Endometrial microvascular endothelial cells (primary cell): Measurements from ENCODE around the gene RAB11FIP5. TPM values are rescaled to one million over a fixed set of nuclear protein-coding genes. Genes with fewer than 3 reads are reported as not detected.
"Not testable (repeated sequence)": the region's sequence is repeated elsewhere in the genome, so short reads cannot be mapped to it uniquely, and the experiment has no call there.

Experiments
- in situ Hi-C: cut with HindIII; loops from 2 replicates; pipeline ENCODE4 v1.10.0; 2017; ENCODE audit warnings: low sequenced_read_pairs, low pct_unique_long_range_greater_than_20kb; ENCODE audit errors: inconsistent ontology term
- total RNA-seq: library from RNA; depleted of rRNA; stranded (reverse); fragments of >200 nt; gene quantifications from one replicate; pipeline ENCODE4 v1.2.3, GENCODE V29; 2015; ENCODE audit errors: inconsistent ontology term

RAB11FIP5 gene
- total RNA-seq, 1 donor from 2014 or later = 77.5 TPM

DNA sequence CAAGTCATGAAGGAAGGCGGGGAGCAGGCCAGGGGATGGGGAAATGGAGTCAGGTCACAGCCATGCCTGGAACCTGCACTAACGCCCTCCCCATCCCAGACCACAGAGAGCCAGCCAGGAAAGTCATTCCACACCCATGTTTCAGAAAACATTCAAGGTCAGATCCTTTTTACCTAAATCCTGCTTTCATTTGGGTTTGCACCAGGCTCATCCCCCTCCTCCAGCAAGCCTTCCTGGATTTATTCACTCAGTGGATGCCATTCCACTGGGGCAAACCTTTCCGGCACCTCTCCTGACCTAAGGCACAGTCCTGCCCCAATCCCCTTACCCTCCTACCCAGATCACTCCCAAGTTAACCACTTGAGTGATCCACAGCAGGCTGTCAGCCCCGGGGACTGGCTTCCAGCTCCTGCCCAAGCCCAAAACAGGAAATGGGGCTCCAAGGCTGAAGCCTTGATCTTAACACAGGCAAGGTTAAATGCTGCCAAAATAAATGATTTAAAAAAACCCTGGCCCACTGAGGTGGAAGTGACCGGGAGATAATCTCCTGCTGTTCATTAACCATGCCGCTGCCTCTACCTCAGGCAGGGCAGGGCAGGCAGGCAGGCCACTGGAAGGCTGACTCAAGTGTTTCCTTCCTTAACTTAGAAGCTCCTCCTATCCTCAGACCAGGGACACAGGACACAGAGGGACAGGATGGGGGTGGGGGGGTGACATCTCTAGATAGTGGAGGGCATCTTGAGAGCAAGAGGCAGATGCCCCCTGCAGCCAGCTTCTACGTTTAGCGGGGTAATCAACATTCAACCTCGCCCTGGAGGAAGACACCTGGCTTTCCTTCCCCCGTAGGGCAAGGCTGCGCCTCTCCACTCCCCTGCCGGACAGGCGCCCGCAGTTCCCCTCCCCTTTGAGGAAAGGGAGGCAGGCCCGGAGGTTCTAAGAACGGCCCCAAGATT lies 1.4 kb downstream of the RAB11FIP5 start:
- in situ Hi-C loops = no loop called here

DNA sequence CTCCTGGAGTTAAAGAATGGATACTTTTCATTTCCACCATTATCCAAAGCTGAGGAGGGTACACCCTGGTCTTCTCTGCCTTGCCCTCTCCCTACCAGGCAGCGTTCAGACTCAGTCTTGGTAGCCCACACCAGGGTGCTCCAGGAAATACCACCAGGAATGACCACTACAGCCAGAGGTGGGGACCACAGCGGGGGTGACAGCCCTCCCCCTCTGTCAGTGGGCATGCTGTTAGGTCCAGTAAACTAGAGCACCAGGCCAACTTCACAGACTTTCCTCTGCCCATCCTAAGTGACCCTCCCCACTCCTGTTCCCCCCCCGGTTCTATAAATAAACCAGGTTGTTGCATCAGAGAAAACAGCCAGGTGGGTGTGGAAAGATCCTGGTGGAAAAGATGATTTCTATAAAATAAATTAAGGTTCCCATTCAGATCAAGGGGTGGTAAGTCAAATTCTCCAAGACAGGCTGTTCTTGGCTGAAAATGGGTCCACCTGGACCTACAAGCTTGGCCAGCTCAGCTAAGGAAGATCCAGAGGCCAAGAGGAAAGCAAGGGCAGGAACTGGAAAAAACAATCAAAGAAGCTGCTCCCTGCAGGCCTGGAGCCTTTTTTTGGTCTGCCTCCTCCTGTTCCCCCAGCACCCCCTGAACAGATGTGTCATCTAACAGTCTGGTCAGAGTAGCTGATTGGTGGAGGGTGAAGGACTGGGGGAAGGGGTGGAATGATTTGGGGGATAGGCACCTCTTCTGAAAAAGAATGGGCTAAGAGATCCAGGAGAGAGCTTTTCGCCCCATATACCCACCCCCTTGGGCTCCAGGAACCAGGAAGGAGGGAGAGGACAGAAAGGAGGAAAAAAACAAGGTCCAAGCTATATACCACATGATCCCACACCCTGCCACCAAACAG lies 2.3 kb downstream of the RAB11FIP5 start:
- in situ Hi-C loops = no loop called here

DNA sequence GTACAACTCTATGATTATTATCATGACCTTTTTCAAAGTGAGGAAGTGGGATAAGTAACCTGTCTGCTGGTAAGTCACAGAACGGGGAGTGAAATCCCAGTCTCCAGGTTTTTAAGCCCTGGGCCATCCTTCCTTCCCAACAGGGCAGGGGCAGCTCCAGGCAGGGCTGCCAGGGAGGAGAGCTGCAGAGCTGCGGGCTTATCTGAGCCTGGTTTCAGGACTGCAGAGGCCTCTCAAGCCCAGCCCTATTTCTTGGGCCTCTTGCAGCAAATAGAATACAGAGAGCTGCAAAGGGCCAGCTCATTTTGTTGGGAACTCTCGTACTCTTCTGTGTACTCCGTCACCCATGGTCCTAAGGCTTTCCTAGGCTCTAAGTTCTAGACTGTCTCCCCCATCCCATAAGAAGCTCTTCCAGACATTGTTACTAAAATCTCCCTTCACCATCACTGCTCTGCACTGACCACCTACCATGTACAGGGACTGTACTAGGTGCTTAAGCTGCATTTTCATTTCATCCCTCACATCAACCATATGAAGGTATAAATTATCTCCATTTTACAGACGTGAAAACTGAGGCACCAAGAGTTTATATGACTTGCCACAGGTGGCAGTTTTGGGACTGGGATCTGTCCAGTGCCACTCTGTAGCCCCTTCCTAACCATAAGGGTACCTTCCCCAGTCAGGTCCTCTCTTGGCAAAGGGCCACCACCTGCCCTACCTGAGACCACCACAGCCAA lies 3.1 kb downstream of the RAB11FIP5 start:
- in situ Hi-C loops = no loop called here

DNA sequence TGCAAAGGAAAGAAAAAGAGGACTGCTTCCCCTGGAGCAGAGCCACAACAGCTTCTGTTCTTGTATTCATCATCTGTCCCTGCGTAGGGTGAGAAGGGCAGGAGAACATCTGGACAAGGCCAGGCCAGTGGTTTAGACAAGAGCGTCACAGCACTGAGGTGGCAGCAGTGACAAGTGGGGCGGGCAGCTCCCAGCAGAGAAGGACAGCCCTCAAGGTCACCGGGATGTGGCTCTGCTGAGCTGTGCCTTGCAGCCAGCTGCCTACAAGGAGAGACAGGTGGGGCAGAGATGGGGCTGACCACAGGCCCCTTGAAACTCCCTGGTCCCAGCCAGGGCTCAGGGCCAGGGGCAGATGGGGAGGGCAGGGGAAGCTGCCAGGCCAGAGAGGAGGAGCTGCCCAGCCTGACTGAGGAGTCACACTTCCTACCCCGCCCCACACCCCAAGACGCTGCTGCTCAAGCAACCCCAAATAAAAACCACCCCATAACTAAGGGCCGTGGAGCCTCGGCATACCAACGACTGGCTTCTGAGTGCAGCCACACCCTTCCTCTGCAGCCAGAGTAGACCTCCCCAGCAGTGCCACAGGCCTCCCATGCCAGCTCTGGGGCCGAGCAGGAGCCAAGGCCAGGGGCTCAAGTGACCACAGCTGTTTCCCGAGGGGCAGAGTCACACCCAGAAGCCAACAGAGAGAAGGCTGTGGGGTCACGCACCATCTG lies 5.4 kb downstream of the RAB11FIP5 start:
- in situ Hi-C loops = no loop called here

DNA sequence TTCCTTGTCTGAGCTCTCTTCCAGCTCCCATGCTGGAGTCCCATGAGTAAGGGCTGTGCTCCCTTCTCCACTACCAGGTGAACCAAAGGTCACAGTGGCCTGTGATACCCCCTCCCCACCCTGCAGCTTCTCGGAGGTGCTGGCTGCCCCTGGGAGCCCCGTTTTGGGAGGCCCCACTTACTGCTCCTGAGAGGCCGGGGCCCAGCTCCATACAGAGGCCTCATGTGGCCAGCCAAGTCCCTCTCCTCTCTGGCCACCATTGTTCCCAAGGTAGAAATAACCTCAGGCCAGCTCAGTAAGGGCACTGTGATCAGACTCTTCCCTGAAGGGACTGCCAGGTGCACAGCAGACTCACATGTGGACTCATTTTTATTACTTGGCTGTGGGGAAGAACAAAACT lies 6.0 kb downstream of the RAB11FIP5 start:
- in situ Hi-C loops = no loop called here

DNA sequence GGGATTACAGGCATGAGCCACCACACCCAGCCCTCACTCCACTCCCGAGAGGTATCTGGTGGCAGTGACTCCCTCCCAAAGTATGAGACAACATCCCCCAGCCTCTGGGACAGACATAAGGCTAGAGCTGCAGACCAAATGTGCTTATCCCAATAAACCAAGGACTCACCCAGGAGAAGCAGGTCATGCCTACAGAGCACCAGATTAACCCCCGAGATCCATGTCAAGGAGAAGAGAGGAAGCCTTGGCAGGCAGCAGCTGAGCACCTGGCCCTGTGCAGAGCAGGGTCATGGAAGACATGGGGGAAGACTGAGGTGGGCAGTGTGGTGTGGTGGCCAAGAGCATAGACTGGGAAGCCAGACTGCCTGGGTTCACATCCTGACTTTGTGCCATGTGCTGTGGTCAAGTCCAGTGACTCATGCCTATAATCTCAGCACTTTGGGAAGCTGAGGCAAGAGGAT lies 7.2 kb downstream of the RAB11FIP5 start:
- in situ Hi-C loops = no loop called here

DNA sequence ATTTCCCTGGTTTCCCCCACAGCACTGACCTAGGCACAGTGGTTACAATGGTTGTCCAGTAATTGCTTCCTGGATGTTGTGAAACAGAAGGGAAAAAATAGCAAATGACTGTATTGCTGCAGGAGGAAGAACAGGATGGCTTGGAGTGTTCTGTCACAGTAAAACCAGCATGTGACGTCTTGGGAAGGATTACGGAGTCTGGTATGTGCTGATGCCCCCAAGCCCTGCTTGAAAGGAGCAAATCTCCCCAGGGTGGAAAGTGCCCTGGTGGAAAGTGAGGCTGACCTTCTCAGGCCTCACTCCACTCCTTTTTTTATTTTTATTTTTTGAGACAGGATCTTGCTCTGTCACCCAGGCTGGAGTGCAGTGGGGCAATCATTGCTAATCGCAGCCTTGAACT lies 7.8 kb downstream of the RAB11FIP5 start:
- in situ Hi-C loops = no loop called here

DNA sequence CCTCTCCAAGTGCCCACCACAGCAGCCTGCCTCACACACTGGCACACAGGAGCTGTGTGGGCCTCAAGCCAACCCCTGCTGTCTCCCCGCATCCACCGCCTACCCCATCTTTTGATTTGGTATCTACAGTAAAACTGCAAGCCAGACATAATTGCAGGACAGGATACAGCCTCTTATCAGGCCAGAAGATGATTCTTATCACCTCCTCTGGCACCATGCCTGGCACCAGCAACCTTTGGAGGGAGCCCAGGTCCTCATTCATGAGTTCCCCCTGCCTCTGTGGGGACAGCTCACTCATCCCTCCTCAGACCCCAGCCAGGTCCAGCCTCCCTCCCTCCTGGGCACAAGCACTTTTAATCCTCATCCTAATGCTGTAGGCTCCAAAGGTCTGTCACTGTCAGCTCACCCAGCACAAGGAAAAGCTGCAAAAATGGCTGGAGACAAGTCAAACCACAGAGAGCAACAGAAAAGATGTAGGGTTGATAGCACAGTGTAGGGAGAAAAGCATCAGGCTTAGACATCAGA lies 9.7 kb downstream of the RAB11FIP5 start:
- in situ Hi-C loops = no loop called here

DNA sequence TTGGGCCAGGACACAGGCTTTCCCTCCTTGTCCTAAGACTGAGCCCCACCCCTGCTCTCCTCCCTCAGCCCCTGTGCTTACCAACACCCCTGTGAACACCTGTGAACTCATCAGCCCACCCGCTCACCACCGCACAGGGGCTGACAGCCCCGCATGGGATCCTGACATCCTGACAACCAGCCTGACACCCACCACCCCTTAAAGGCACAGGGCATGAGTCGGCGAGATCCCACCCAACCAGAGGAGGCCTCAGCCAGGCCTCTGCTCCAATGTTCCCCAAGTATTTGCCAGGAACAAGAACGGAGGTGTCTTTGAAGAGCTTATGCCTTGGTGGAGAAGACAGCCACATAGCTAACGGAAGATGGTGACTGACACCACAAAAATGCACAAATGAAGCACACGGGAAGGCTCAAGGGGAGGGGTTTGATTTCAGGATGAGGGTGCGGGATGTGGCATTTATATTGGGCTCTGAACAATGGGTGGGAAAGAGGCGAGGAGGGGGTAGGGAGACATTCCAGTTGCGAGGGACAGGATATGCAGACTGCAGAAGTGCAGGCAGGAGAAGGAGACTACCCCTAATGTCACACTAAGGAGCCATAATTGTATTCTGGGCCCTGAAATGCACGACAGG lies 11.0 kb downstream of the RAB11FIP5 start:
- in situ Hi-C loops = no loop called here

DNA sequence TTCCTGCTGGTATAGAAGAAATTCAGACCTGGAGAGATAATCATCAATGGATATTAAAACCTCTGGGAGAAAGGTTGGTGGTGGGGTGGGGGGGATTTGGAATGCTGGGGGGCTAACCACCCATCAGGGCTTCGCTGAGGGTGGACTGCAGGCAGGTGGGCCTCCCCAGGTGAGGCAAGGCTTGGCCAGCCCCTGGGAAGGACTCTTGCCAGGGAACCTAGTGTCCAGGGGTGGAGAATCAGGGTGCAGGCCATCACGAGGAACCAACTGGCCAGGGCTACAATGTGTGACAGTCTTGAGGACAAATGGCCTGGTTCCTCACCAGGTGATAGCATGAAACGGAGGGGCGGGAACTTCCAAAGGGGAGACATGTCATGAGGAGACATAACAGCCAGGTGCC lies 11.8 kb downstream of the RAB11FIP5 start:
- in situ Hi-C loops = no loop called here

DNA sequence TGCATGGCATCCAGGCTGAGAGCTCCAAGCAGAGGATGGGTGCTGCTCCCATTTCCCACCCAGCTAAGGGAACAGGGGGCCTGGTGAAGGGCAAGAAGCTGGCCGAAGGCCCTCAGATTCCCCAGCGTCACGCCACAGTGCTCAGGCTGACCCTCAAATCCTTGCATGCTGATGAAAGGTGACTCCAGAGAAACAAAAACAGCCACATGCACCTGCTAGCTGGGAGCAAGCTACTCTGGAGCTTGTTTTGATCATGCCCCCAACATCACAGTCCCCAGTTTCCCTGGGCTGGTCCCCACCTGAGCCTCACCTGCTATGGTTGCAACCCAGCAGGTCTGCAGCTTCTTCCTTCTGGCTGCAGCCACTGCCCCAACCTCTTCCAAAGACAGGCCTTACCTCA lies 13.3 kb downstream of the RAB11FIP5 start:
- in situ Hi-C loops = no loop called here

DNA sequence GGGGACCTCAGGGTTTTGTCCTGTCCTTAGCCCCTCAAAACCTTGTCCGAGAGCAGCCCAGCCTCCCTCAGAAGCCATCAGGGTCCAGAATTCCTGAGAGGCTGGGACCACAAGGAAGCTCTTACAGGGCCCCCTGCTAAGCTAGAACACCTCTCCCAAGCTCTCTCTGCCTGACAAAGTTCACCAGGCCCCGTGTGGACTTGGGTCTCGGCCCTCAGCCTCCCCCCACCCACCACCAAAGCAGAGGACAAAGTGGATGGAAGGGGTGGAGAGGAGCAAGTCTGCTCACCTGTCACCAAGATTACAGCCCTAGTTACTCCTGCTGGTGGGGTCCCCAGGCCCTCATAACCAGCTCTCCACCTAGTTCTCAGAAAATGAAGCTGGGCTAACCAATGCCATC lies 16.8 kb downstream of the RAB11FIP5 start:
- in situ Hi-C loops = no loop called here

DNA sequence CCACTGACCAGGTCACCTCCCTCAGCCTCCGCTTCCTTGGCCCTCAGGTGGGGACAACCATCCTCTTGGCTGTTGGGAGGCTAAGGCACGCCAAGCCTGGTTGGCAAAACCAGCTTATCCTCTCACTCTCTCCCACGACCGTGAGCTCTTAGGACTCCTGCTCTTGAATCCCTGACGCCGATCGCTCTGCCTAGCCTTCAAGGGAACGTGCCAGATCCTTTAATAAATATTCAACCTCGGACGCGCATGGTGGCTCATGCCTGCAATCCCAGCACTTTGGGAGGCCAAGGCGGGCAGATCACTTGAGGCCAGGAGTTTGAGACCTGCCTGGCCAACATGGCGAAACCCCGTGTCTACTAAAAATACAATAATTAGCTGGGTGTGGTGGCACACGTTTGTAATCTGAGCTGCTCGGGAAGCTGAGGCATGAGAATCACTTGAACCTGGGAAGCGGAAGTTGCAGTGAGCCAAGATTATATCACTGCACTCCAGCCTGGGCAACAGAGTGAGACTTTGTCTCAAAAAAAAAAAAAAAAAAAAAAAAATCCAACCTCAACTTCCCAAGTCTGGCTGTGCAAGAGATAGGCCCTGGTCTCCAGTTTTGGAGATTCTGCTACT lies 19.0 kb downstream of the RAB11FIP5 start:
- in situ Hi-C loops = not testable (repeated sequence)

DNA sequence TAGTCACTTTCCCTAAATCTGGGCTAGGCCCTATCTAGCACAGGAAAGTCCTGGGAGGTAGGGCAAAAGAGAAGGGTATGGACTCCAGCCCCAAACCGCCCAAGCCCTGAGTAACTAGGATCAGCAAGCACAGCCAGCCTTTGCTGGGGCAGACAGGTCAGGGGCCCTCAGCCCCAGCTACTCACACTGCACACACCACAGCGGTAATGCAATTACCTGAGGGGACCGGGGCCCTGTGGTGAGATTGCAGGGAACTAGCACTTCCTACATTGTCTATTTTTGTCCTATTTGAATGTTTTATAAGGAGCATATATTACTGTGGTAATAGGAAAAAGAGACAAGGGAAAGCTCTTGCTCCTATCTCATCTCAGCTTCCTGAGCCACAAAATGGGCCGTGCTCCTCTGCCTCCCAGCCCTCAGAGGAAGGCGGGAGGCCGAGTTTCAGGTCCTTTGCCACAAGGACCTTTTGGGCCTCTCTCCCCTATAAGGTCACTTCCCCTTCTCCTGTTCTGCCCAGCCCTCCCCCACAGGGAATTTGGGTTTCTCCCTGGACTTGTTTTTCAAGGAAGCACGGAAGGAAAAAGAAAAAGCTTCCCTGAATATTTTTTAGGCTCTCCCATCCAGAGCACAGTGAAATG lies 20.5 kb downstream of the RAB11FIP5 start:
- in situ Hi-C loops = no loop called here

DNA sequence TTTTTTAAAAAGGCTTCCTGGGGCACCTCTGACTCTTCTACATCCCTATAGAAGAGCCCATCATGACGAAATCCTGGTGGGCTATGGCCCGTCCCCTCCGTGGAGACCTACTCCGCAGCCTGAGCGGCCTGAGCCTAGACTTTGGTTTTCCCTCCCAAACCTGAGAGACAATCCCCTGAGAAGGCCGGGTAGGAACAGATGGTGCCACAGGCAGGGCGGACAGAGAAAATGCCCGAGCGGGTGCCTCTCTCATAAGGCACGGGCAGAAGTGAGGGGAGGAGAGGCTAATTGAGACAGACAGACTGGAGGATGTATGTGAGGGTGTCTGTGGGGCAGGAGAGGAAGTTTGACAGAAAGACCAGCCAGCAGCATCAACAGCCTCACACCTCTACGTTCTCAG lies 21.1 kb downstream of the RAB11FIP5 start:
- in situ Hi-C loops = no loop called here

DNA sequence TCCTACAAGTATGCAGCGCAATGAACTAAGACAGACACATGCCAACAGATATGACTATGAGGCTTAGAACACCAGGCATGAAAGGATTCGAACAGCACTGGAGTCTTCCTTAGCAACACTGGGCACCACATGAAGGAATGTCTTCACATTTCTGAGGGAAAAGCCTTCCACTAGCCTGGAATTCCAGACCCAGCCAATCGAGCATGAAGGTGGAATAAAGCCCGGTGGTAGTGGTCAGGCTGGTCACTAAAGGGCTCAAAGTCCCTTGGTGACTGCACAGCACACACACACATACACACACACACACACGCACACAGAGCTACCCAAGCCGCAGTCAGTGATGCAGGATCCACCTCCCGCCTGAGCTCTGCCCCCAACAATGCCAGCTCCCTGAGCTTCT lies 21.6 kb downstream of the RAB11FIP5 start:
- in situ Hi-C loops = no loop called here
